ENCODE measurements around the gene MBTPS2. TPM values are rescaled to one million over a fixed set of nuclear protein-coding genes. Genes with fewer than 3 reads are reported as not detected.

The MBTPS2 gene
- total and polyA plus RNA-seq, 9 of the 15 experiments (the other 6 are each of a cell fraction or from before 2014, with no cell fraction given), result 2.3 to 18.7 (median 4.0) TPM

DNA sequence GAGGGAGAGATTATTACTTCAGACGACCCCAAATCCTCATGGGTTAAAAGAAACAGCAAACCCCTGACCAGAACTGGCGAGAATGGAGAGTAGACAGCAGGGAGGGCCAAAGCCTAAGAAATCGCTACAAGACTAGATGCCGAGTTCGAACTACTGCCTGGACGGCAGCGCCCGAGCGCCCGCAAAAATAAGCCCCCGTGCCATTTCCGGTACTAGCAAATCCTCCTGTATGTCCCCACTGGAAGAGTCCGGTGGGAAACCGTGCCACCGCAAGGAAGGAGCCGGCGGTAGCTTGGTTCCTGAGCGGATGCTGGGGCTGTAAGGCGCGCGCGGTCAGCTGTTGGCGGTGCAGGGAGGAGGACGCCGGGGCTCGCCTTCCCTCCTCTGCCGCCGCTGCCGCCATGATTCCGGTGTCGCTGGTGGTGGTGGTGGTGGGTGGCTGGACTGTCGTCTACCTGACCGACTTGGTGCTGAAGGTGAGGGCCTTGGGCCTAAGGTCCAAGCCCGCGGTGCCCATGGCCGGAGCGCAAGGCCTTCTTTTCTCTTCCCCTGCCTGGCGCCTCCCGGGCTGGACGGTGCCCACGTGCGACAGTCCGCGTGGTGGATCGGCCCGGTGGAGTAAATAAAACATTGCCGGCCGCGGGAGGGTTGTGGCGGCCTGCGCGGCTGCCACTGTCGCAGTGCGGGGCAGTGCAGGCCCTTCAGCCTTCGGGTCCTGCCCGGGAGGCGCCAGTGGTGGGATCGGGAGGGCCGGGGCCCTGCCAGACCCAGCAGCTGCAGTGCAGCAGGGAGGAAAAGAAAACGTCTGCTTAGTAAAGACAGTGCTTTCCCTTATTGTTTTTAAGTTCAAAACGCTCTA lies at the start of gene MBTPS2 (continued):
- TF ChIP-seq, protein P1, sequence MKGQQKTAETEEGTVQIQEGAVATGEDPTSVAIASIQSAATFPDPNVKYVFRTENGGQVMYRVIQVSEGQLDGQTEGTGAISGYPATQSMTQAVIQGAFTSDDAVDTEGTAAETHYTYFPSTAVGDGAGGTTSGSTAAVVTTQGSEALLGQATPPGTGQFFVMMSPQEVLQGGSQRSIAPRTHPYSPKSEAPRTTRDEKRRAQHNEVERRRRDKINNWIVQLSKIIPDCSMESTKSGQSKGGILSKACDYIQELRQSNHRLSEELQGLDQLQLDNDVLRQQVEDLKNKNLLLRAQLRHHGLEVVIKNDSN (CRISPR knock-in tag; IDR thresholded peaks at IDR 0.05), result no peak
- TF ChIP-seq FOXJ3 (CRISPR knock-in tag; IDR thresholded peaks at IDR 0.05), result no peak
- TF ChIP-seq, protein P2, sequence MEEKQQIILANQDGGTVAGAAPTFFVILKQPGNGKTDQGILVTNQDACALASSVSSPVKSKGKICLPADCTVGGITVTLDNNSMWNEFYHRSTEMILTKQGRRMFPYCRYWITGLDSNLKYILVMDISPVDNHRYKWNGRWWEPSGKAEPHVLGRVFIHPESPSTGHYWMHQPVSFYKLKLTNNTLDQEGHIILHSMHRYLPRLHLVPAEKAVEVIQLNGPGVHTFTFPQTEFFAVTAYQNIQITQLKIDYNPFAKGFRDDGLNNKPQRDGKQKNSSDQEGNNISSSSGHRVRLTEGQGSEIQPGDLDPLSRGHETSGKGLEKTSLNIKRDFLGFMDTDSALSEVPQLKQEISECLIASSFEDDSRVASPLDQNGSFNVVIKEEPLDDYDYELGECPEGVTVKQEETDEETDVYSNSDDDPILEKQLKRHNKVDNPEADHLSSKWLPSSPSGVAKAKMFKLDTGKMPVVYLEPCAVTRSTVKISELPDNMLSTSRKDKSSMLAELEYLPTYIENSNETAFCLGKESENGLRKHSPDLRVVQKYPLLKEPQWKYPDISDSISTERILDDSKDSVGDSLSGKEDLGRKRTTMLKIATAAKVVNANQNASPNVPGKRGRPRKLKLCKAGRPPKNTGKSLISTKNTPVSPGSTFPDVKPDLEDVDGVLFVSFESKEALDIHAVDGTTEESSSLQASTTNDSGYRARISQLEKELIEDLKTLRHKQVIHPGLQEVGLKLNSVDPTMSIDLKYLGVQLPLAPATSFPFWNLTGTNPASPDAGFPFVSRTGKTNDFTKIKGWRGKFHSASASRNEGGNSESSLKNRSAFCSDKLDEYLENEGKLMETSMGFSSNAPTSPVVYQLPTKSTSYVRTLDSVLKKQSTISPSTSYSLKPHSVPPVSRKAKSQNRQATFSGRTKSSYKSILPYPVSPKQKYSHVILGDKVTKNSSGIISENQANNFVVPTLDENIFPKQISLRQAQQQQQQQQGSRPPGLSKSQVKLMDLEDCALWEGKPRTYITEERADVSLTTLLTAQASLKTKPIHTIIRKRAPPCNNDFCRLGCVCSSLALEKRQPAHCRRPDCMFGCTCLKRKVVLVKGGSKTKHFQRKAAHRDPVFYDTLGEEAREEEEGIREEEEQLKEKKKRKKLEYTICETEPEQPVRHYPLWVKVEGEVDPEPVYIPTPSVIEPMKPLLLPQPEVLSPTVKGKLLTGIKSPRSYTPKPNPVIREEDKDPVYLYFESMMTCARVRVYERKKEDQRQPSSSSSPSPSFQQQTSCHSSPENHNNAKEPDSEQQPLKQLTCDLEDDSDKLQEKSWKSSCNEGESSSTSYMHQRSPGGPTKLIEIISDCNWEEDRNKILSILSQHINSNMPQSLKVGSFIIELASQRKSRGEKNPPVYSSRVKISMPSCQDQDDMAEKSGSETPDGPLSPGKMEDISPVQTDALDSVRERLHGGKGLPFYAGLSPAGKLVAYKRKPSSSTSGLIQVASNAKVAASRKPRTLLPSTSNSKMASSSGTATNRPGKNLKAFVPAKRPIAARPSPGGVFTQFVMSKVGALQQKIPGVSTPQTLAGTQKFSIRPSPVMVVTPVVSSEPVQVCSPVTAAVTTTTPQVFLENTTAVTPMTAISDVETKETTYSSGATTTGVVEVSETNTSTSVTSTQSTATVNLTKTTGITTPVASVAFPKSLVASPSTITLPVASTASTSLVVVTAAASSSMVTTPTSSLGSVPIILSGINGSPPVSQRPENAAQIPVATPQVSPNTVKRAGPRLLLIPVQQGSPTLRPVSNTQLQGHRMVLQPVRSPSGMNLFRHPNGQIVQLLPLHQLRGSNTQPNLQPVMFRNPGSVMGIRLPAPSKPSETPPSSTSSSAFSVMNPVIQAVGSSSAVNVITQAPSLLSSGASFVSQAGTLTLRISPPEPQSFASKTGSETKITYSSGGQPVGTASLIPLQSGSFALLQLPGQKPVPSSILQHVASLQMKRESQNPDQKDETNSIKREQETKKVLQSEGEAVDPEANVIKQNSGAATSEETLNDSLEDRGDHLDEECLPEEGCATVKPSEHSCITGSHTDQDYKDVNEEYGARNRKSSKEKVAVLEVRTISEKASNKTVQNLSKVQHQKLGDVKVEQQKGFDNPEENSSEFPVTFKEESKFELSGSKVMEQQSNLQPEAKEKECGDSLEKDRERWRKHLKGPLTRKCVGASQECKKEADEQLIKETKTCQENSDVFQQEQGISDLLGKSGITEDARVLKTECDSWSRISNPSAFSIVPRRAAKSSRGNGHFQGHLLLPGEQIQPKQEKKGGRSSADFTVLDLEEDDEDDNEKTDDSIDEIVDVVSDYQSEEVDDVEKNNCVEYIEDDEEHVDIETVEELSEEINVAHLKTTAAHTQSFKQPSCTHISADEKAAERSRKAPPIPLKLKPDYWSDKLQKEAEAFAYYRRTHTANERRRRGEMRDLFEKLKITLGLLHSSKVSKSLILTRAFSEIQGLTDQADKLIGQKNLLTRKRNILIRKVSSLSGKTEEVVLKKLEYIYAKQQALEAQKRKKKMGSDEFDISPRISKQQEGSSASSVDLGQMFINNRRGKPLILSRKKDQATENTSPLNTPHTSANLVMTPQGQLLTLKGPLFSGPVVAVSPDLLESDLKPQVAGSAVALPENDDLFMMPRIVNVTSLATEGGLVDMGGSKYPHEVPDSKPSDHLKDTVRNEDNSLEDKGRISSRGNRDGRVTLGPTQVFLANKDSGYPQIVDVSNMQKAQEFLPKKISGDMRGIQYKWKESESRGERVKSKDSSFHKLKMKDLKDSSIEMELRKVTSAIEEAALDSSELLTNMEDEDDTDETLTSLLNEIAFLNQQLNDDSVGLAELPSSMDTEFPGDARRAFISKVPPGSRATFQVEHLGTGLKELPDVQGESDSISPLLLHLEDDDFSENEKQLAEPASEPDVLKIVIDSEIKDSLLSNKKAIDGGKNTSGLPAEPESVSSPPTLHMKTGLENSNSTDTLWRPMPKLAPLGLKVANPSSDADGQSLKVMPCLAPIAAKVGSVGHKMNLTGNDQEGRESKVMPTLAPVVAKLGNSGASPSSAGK (IDR thresholded peaks at IDR 0.05), result peak; percentile 11; the same call in 1 of the 2 replicates
- no peak for TF ChIP-seq BRCA1 (IDR thresholded peaks at IDR 0.05)
- no peak for TF ChIP-seq BRCA1 (CRISPR knock-in tag; IDR thresholded peaks at IDR 0.05)
- TF ChIP-seq CTBP1 (IDR thresholded peaks at IDR 0.05; ENCODE audit: borderline replicate concordance), result peak; percentile 78
- 0 out of 2 replicates have a peak, but pooled peaks have one; percentile 44 for TF ChIP-seq POLR2H (tag; IDR thresholded peaks at IDR 0.05; ENCODE audit: low read depth)
- no peak for TF ChIP-seq NFE2 (IDR thresholded peaks at IDR 0.05; ENCODE audit: low read depth)
- TF ChIP-seq, protein P3, sequence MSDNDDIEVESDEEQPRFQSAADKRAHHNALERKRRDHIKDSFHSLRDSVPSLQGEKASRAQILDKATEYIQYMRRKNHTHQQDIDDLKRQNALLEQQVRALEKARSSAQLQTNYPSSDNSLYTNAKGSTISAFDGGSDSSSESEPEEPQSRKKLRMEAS (CRISPR knock-in tag; IDR thresholded peaks at IDR 0.05), result peak; percentile 67
- TF ChIP-seq, protein P4, sequence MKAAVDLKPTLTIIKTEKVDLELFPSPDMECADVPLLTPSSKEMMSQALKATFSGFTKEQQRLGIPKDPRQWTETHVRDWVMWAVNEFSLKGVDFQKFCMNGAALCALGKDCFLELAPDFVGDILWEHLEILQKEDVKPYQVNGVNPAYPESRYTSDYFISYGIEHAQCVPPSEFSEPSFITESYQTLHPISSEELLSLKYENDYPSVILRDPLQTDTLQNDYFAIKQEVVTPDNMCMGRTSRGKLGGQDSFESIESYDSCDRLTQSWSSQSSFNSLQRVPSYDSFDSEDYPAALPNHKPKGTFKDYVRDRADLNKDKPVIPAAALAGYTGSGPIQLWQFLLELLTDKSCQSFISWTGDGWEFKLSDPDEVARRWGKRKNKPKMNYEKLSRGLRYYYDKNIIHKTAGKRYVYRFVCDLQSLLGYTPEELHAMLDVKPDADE (conservative IDR thresholded peaks at IDR 0.05; ENCODE audit: control insufficient read depth, low read depth, low read length), result peak; percentile 71
- TF ChIP-seq PHB (CRISPR knock-in tag; IDR thresholded peaks at IDR 0.05), result no peak
- TF ChIP-seq ZBTB1 (CRISPR knock-in tag; IDR thresholded peaks at IDR 0.05; ENCODE audit: borderline replicate concordance, low read depth), result 0 out of 2 replicates have a peak, but pooled peaks have one; percentile 17

Data from K562 (cell line).